GM10248 (cell line): ENCODE data around the gene GLRX.

Experiments
- CTCF ChIA-PET: fragments of 300-600 bp; sonication (Branson Sonifier 250); formaldehyde crosslinking; extraction: SDS; loops from one replicate; lab custom pipeline; 2021; ENCODE audit warnings: antibody characterized with exemption; lab: Yijun Ruan, JAX
- POLR2A ChIA-PET: fragments of 350-650 bp; sonication (Branson Sonifier 250); formaldehyde crosslinking; extraction: SDS; loops from one replicate; lab custom pipeline; 2020; ENCODE audit warnings: antibody characterized with exemption; lab: Yijun Ruan, JAX
- DNase-seq: peaks from one replicate; pipeline ENCODE4 v3.0.0; 2012; ENCODE audit errors: extremely low spot score
- TF ChIP-seq, protein P1 (sequence below): IDR thresholded peaks from 2 replicates; pipeline ENCODE4 v1.5.1; 2012; ENCODE audit warnings: mild to moderate bottlenecking, low read depth; ENCODE audit errors: extremely low read depth, missing control alignments, control extremely low read depth

GLRX gene

DNA sequence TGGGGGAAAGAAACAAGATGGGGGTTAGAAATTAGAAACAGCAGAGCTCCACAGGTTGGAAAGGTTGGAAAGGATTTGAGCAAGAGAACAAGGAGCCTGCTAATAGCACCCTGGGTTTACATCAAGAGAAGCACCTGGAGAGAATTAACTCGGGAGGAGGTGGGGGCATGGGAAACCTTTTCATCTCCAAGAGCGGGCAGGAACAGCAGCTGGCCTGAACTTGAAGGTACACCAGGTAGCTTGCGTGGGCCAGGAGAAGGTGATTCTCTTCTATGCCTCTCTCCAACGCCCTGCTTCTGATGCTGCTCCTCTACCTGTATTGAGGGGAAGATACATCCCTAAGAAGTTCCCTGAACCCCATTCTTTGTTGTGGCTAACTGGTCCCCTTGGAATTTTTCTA, 37.1 kb upstream of the GLRX start:
- TF ChIP-seq, protein P1, sequence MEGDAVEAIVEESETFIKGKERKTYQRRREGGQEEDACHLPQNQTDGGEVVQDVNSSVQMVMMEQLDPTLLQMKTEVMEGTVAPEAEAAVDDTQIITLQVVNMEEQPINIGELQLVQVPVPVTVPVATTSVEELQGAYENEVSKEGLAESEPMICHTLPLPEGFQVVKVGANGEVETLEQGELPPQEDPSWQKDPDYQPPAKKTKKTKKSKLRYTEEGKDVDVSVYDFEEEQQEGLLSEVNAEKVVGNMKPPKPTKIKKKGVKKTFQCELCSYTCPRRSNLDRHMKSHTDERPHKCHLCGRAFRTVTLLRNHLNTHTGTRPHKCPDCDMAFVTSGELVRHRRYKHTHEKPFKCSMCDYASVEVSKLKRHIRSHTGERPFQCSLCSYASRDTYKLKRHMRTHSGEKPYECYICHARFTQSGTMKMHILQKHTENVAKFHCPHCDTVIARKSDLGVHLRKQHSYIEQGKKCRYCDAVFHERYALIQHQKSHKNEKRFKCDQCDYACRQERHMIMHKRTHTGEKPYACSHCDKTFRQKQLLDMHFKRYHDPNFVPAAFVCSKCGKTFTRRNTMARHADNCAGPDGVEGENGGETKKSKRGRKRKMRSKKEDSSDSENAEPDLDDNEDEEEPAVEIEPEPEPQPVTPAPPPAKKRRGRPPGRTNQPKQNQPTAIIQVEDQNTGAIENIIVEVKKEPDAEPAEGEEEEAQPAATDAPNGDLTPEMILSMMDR = no peak
- POLR2A ChIA-PET = no interaction called here
- CTCF ChIA-PET = interaction anchor here (1.0 to 9.3 kb wide), 22 partner anchors 10 to 828 kb away, joined by 3 to 119 read pairs (median 4); partner anchors contain the start of gene RFESD
- DNase-seq = no peak

DNA sequence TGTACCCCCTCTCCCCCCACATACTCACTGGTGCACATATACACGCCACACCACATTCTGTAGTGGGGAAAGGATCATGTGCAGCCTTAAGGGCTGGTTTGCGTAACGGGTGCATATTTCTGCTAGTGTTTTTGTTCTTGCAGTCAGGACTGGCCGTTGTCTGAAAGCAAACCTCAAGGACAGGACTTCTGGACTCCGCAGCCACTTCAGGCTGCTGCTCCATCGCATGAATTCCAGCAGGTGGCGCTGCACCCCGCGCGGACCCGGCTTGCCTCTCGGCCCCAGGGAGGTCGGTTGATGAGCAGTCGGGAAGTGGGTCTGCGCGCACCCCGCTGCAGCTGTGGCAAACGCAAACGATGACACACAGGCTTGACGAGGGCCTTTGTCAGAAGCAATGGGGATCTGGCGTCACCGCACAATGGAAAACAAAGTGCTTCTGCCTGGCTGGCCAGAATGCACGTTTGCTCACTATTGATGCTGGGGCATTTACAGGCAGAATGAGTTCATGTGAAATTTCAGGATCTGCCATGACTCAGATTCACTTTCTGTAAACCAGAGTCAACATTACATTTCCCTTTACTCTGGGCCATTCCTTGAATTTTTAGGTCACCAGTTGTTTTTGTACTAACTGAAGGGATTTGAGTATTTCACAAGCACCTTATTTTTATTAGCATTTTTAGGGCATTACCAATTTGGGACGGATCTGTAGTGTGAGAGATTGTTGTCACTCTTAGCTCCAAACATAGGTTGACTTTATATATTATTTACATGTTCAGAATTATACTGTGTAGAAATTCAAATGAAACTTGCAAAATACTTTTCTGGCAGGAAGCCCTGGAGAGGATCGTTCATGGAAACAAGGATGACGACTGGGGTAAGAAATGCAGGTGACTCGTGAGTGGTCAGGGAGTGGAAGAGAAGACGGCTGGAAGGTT, 36.4 kb upstream of the GLRX start:
- ChIA-PET POLR2A (no interaction called here), CTCF (interaction anchor here (1.0 to 9.3 kb wide), 25 partner anchors 9 to 828 kb away, joined by 3 to 119 read pairs (median 4); partner anchors contain the start of gene RFESD)
- TF ChIP-seq, protein P1 = peak; percentile 98
- DNase-seq = peak; percentile 89

DNA sequence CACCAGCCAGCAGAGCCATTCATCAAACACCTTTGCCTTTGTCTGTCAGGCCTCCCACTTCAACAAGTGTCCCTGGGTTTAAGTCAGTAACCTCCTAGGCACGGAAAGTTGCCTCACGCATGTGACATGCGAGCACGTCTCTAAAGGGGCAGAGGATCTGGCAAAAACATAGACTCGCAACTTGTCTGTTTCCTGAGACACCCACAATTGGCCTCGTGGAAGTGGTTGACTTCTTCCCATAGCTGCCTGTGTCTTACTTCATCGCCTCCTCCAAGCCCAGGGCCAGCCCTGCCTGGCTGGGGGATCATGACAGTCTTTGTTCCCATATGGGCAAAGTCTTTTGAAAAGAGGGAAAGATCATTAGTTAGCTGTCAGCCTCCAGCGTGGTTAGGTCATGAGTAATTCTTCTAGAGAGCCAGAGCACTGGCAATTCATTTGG, 35.5 kb upstream of the GLRX start:
- no peak for DNase-seq
- TF ChIP-seq, protein P1 = no peak
- CTCF ChIA-PET = interaction anchor here (1.3 to 25.0 kb wide), 8 partner anchors 10 to 487 kb away, joined by 3 to 561 read pairs (median 12); no protein-coding TSS in a partner anchor
- POLR2A ChIA-PET = no interaction called here

DNA sequence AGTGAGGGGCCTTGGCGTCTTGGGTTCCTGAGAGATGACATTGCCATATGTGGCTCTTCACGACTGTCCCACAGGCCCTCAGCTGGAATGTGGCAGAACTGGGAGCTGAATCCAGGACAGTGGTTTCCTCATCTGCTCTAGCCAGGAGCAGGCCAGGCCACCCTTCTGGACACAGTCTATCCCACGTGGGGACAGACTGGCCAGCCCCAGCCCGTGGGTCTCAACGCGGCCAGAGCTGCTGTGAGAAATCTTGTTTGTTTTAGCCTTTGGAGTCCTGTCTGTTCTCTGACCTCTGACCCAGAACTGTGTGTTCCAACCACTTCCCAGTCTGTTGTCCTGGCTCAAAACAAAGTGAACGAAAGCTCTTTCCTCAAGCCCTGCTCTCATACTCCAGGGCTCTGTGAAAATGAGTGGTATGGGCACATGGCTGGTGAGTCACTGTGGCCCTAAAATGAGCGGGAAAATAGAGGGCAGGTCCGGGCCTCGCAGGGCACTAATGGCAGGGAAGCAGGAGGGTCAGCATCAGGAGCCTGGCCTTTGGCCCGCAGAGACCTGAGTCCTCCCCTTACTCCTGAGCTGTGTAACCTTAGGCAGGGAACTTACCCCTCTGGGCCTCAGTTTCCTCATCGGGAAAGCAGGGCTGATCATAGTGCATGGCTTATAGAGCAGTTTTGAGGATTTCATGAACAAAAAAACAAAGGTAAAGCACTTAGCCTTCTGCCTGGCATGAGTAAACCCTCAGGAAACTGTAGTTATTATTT, 34.8 kb upstream of the GLRX start:
- ChIA-PET POLR2A (no interaction called here), CTCF (interaction anchor here (0.8 to 25.0 kb wide), 10 partner anchors 10 to 744 kb away, joined by 3 to 561 read pairs (median 11); no protein-coding TSS in a partner anchor)
- TF ChIP-seq, protein P1 = no peak
- no peak for DNase-seq

DNA sequence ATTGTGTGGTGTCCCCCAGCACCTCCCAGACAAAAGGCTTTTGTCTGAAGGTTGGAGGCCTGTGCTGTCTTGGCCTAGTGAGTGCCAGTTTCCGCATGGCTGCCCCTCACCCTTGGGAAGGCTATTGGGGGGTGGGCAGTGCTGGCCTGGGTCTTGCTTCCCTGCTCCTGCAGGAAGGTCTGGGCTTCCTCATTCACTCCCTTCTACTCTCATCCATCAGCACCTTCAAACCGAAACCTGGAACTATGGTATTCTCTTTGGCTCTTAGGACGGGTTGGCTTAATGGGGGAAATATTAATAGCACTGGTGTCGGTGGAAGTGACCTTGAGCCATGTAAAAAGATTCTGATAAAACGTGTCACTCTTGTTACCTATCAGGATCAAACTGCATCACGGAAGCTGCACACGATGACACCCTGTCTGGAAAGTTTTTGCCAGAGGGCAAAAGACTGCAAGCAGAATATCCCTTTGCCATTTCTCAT, 34.0 kb upstream of the GLRX start:
- TF ChIP-seq, protein P1 = no peak
- POLR2A ChIA-PET = no interaction called here
- CTCF ChIA-PET = interaction anchor here (0.8 to 25.0 kb wide), 9 partner anchors 9 to 745 kb away, joined by 3 to 561 read pairs (median 14); no protein-coding TSS in a partner anchor
- DNase-seq = no peak
